DMS 273 treated with DMSO at 0.1 percent for 48 hours (cell line): ENCODE results near the gene GRPEL2.

Experiments
- DNase-seq: peaks from one replicate; lab custom pipeline; 2025; lab: John Stamatoyannopoulos, UW

Gene GRPEL2

GRCh38 chr5:149319174-149319573 lies 26.1 kb upstream of the GRPEL2 start:
- DNase-seq, result no peak

GRCh38 chr5:149320791-149321330 lies 24.4 kb upstream of the GRPEL2 start:
- peak; percentile 91 for DNase-seq

- no peak for DNase-seq
These were observed 22.8 kb upstream of the GRPEL2 start for GRCh38 chr5:149322518-149322917.

GRCh38 chr5:149323210-149323609 lies 22.1 kb upstream of the GRPEL2 start:
- no peak for DNase-seq

- no peak for DNase-seq
These were observed 21.6 kb upstream of the GRPEL2 start for GRCh38 chr5:149323621-149324205.

GRCh38 chr5:149324641-149325040 lies 20.7 kb upstream of the GRPEL2 start:
- DNase-seq, result no peak

GRCh38 chr5:149325166-149325735 lies 20.0 kb upstream of the GRPEL2 start:
- peak; percentile 64 for DNase-seq

- no peak for DNase-seq
These were observed 19.4 kb upstream of the GRPEL2 start for GRCh38 chr5:149325894-149326293.

GRCh38 chr5:149326611-149327010 lies 18.7 kb upstream of the GRPEL2 start:
- no peak for DNase-seq

- no peak for DNase-seq
These were observed 17.1 kb upstream of the GRPEL2 start for GRCh38 chr5:149328177-149328576.

- no peak for DNase-seq
These were observed 11.4 kb upstream of the GRPEL2 start for GRCh38 chr5:149333711-149334443.

- peak; percentile 72 for DNase-seq
These were observed 7.6 kb upstream of the GRPEL2 start for GRCh38 chr5:149337736-149338135.

GRCh38 chr5:149338364-149338763 lies 6.9 kb upstream of the GRPEL2 start:
- no peak for DNase-seq

- no peak for DNase-seq
These were observed 4.4 kb upstream of the GRPEL2 start for GRCh38 chr5:149340920-149341319.

GRCh38 chr5:149341876-149342275 lies 3.4 kb upstream of the GRPEL2 start:
- peak; percentile 47 for DNase-seq

GRCh38 chr5:149344151-149344550 lies 1.1 kb upstream of the GRPEL2 start:
- DNase-seq, result no peak

- DNase-seq, result no peak
These were observed 558 bp downstream of the GRPEL2 start for GRCh38 chr5:149345892-149346222.

- no peak for DNase-seq
These were observed 3.2 kb downstream of the GRPEL2 start for GRCh38 chr5:149348518-149348917.

- no peak for DNase-seq
These were observed 4.1 kb downstream of the GRPEL2 start for GRCh38 chr5:149349382-149349781.

- no peak for DNase-seq
These were observed 6.9 kb downstream of the GRPEL2 start for GRCh38 chr5:149352169-149352568.

- DNase-seq, result no peak
These were observed 8.6 kb downstream of the GRPEL2 start for GRCh38 chr5:149353911-149354310.

GRCh38 chr5:149355688-149356087 lies 10.4 kb downstream of the GRPEL2 start:
- no peak for DNase-seq

GRCh38 chr5:149356391-149356790 lies 11.1 kb downstream of the GRPEL2 start:
- no peak for DNase-seq
